IMR-90 (cell line): ENCODE results near the gene LYSMD3. TPM values are rescaled to one million over a fixed set of nuclear protein-coding genes. Genes with fewer than 3 reads are reported as not detected.

ENCODE experiments used
- ATAC-seq: fragments of 200-7000 bp; cut with Tn5 transposase; 2 replicates; pipeline ENCODE4 v1.9.1; 2020; ENCODE audit warnings: low read depth, mild to moderate bottlenecking, moderate library complexity
- BruUV-seq: library from RNA; stranded (reverse); fragments of 400-500 nt; replicated peaks from 2 replicates; lab custom pipeline; 2021; lab: Mats Ljungman, UMichigan
- CTCF ChIA-PET: fragments of 300-600 bp; formaldehyde crosslinking; extraction: SDS; loops from one replicate; lab custom pipeline; 2021; ENCODE audit warnings: antibody characterized with exemption; lab: Yijun Ruan, JAX
- POLR2A ChIA-PET: fragments of 300-600 bp; sonication (Branson Sonifier 250); formaldehyde crosslinking; loops from one replicate; lab custom pipeline; 2022; ENCODE audit warnings: antibody characterized with exemption; ENCODE audit not compliant: unreplicated experiment; lab: Charles Lee
- DNase-seq: peaks from one replicate; pipeline ENCODE4 v3.0.0; 2013
- H2AFZ ChIP-seq: replicated peaks from 2 replicates; pipeline ENCODE3; 2013; ENCODE audit warnings: low read length, mild to moderate bottlenecking; ENCODE audit not compliant: poor library complexity
- H2AK5ac ChIP-seq: 2 replicates; pipeline ENCODE4 v1.6.1; 2013; ENCODE audit warnings: low read depth, low read length, inconsistent platforms
- H2AK9ac ChIP-seq: replicated peaks from 2 replicates; pipeline ENCODE3; 2013; ENCODE audit warnings: mild to moderate bottlenecking, low read depth, low read length, moderate library complexity; ENCODE audit not compliant: poor library complexity
- H2BK120ac ChIP-seq: 2 replicates; pipeline ENCODE4 v1.6.1; 2013; ENCODE audit warnings: low read depth, low read length, inconsistent platforms
- H2BK15ac ChIP-seq: 3 replicates; pipeline ENCODE4 v1.6.1; 2013; ENCODE audit warnings: low read depth, low read length, inconsistent platforms
- H2BK20ac ChIP-seq: 2 replicates; pipeline ENCODE4 v1.6.1; 2013; ENCODE audit warnings: low read depth, mild to moderate bottlenecking, inconsistent platforms, low read length, moderate library complexity
- H2BK5ac ChIP-seq: 2 replicates; pipeline ENCODE4 v1.6.1; 2013; ENCODE audit warnings: mild to moderate bottlenecking, low read depth, low read length, inconsistent platforms; ENCODE audit not compliant: poor library complexity, severe bottlenecking
- H3K14ac ChIP-seq: replicated peaks from 2 replicates; pipeline ENCODE4 v1.6.1; 2013; ENCODE audit warnings: low read depth, low read length, inconsistent platforms
- H3K18ac ChIP-seq: 2 replicates; pipeline ENCODE4 v1.6.1; 2013; ENCODE audit warnings: low read depth, low read length, control low read depth
- H3K23ac ChIP-seq: 2 replicates; pipeline ENCODE4 v1.6.1; 2013; ENCODE audit warnings: low read depth, low read length, inconsistent platforms
- H3K27ac ChIP-seq: 2 replicates; pipeline ENCODE4 v1.5.1; 2013; ENCODE audit warnings: mild to moderate bottlenecking, control low read depth, low read length; ENCODE audit not compliant: insufficient read depth
- H3K27me3 ChIP-seq: 2 replicates; pipeline ENCODE4 v1.6.1; 2013; ENCODE audit warnings: low read length; ENCODE audit not compliant: control insufficient read depth, insufficient read depth
- H3K36me3 ChIP-seq: 2 replicates; pipeline ENCODE4 v1.6.1; 2013; ENCODE audit warnings: low read length, mixed read lengths; ENCODE audit not compliant: control insufficient read depth, insufficient read depth
- H3K4ac ChIP-seq: 2 replicates; pipeline ENCODE4 v1.6.1; 2013; ENCODE audit warnings: low read depth, low read length, inconsistent platforms
- H3K4me1 ChIP-seq: 2 replicates; pipeline ENCODE4 v1.6.1; 2013; ENCODE audit warnings: low read length, mixed read lengths; ENCODE audit not compliant: control insufficient read depth, insufficient read depth
- H3K4me2 ChIP-seq: 2 replicates; pipeline ENCODE4 v1.6.1; 2013; ENCODE audit warnings: low read depth, mild to moderate bottlenecking, control low read depth, low read length, moderate library complexity
- H3K4me3 ChIP-seq: 2 replicates; pipeline ENCODE4 v1.5.1; 2013; ENCODE audit warnings: low read depth, mild to moderate bottlenecking, control low read depth, low read length, moderate library complexity; ENCODE audit not compliant: insufficient read depth
- H3K56ac ChIP-seq: 2 replicates; pipeline ENCODE4 v1.6.1; 2013; ENCODE audit warnings: low read length, inconsistent platforms; ENCODE audit not compliant: insufficient read depth; ENCODE audit errors: extremely low read depth
- H3K79me1 ChIP-seq, 2 experiments: 2 replicates each; pipeline ENCODE4 v1.6.1; 2013; ENCODE audit warnings: low read length in 2 of 2, inconsistent platforms in 1 of 2, low read depth in 1 of 2
- H3K9ac ChIP-seq: 2 replicates; pipeline ENCODE4 v1.6.1; 2013; ENCODE audit warnings: low read depth, low read length, control low read depth
- H3K9me1 ChIP-seq: 2 replicates; pipeline ENCODE4 v1.6.1; 2013; ENCODE audit warnings: low read length, inconsistent platforms; ENCODE audit not compliant: insufficient read depth
- H3K9me3 ChIP-seq: 2 replicates; pipeline ENCODE4 v1.6.1; 2013; ENCODE audit warnings: low read length; ENCODE audit not compliant: control insufficient read depth, insufficient read depth
- H4K20me1 ChIP-seq: 2 replicates; pipeline ENCODE4 v1.6.1; 2013; ENCODE audit warnings: low read length, inconsistent platforms; ENCODE audit not compliant: insufficient read depth
- H4K5ac ChIP-seq: 2 replicates; pipeline ENCODE4 v1.6.1; 2013; ENCODE audit warnings: mild to moderate bottlenecking, low read depth, low read length, control low read depth
- H4K8ac ChIP-seq, 2 experiments: 2 replicates each; pipeline ENCODE4 v1.6.1; 2013; ENCODE audit warnings: low read depth in 2 of 2, low read length in 2 of 2, control low read depth in 1 of 2, inconsistent platforms in 1 of 2
- H4K91ac ChIP-seq: 2 replicates; pipeline ENCODE4 v1.6.1; 2013; ENCODE audit warnings: low read depth, low read length, inconsistent platforms; ENCODE audit not compliant: insufficient read depth
- BHLHE40 ChIP-seq: fragments of 150-350 bp; IDR thresholded peaks from 2 replicates; pipeline ENCODE4 v1.6.1; 2016; ENCODE audit warnings: mild to moderate bottlenecking, low read depth, low read length
- CEBPB ChIP-seq: IDR thresholded peaks from 2 replicates; pipeline ENCODE4 v1.6.1; 2012; ENCODE audit warnings: low read depth, low read length, improper control_type of control experiment
- CHD1 ChIP-seq: IDR thresholded peaks from 2 replicates; pipeline ENCODE4 v1.6.1; 2012; ENCODE audit warnings: low read depth, low read length, improper control_type of control experiment
- CTCF ChIP-seq: conservative IDR thresholded peaks from 2 replicates; pipeline ENCODE4 v1.5.1; 2012; ENCODE audit warnings: mild to moderate bottlenecking, low read depth, low read length, improper control_type of control experiment
- ELK1 ChIP-seq: fragments of 150-350 bp; IDR thresholded peaks from 2 replicates; pipeline ENCODE4 v1.6.1; 2016; ENCODE audit warnings: low read depth, mild to moderate bottlenecking, low read length, moderate library complexity, borderline replicate concordance
- FOS ChIP-seq: fragments of 150-350 bp; IDR thresholded peaks from 2 replicates; pipeline ENCODE4 v1.6.1; 2016; ENCODE audit warnings: low read depth, low read length
- MAFK ChIP-seq: IDR thresholded peaks from 2 replicates; pipeline ENCODE4 v1.6.1; 2012; ENCODE audit warnings: low read depth, low read length, improper control_type of control experiment
- MAZ ChIP-seq: IDR thresholded peaks from 2 replicates; pipeline ENCODE4 v1.6.1; 2012; ENCODE audit warnings: low read depth, mild to moderate bottlenecking, low read length, improper control_type of control experiment, moderate library complexity, borderline replicate concordance
- MXI1 ChIP-seq: IDR thresholded peaks from 2 replicates; pipeline ENCODE4 v1.6.1; 2012; ENCODE audit warnings: low read depth, mild to moderate bottlenecking, low read length, moderate library complexity, borderline replicate concordance
- NFE2L2 ChIP-seq: fragments of 150-350 bp; IDR thresholded peaks from 2 replicates; pipeline ENCODE4 v1.6.1; 2016; ENCODE audit warnings: low read depth, mild to moderate bottlenecking, low read length
- POLR2A ChIP-seq: IDR thresholded peaks from 2 replicates; pipeline ENCODE4 v1.6.1; 2012; ENCODE audit warnings: mild to moderate bottlenecking, low read depth, low read length
- RAD21 ChIP-seq: IDR thresholded peaks from 2 replicates; pipeline ENCODE4 v1.6.1; 2012; ENCODE audit warnings: low read length, improper control_type of control experiment
- RCOR1 ChIP-seq: IDR thresholded peaks from 2 replicates; pipeline ENCODE4 v1.6.1; 2012; ENCODE audit warnings: mild to moderate bottlenecking, low read length, improper control_type of control experiment; ENCODE audit not compliant: insufficient replicate concordance
- RFX5 ChIP-seq: IDR thresholded peaks from 2 replicates; pipeline ENCODE4 v1.8.0; 2012; ENCODE audit warnings: low read depth, mild to moderate bottlenecking, low read length, moderate library complexity
- SMC3 ChIP-seq: fragments of 150-350 bp; IDR thresholded peaks from 2 replicates; pipeline ENCODE4 v1.6.1; 2016; ENCODE audit warnings: low read depth, mild to moderate bottlenecking, antibody characterized with exemption, low read length, moderate library complexity
- USF2 ChIP-seq: fragments of 150-350 bp; IDR thresholded peaks from 2 replicates; pipeline ENCODE4 v1.6.1; 2017; ENCODE audit warnings: mild to moderate bottlenecking, antibody characterized with exemption, low read length, low read depth
- WGBS, 2 experiments: methylation state at CpG; one replicate each; pipeline versions ENCODE4 v1.1.5 to v1.1.7; 2013; ENCODE audit warnings: missing lambda C conversion rate in 2 of 2; ENCODE audit not compliant: insufficient read length in 1 of 2; ENCODE audit errors: extremely low coverage in 2 of 2; 5-methylcytosine and 5-hydroxymethylcytosine counted together
- dilution Hi-C: fragments of 300-500 bp; cut with HindIII; formaldehyde crosslinking; loops from one replicate; pipeline ENCODE4 v1.14.3; 2018; ENCODE audit warnings: low sequenced_read_pairs; ENCODE audit not compliant: unreplicated experiment
- in situ Hi-C: fragments of 300-500 bp; cut with MboI; formaldehyde crosslinking; loops from 3 replicates; pipeline ENCODE4 v1.14.3; 2019; ENCODE audit warnings: low sequenced_read_pairs, inconsistent platforms, mixed read lengths
- intact Hi-C: fragments of 100-400 bp; cut with micrococcal nuclease; formaldehyde crosslinking; loops from 2 replicates; pipeline ENCODE4 v1.10.0; 2022
- polyA plus RNA-seq, 3 experiments: library from polyadenylated mRNA; depleted of rRNA; stranded (reverse); fragments of >200 nt; gene quantifications; 2 replicates each; pipeline ENCODE4 v1.2.3, GENCODE V29; 2012; ENCODE audit warnings: low replicate concordance in 1 of 3
- total RNA-seq: library from RNA; depleted of rRNA; stranded (reverse); fragments of >200 nt; gene quantifications from 2 replicates; pipeline ENCODE4 v1.2.3, GENCODE V29; 2012

LYSMD3 gene
- total and polyA plus RNA-seq, 2 of the 4 experiments (the other 2 are of a cell fraction) = 10.2 to 21.1 TPM

GRCh38 chr5:90575712-90576111 lies 46.3 kb upstream of the LYSMD3 start:
- H2AFZ ChIP-seq = no peak overlapping the region
- H3K9ac ChIP-seq = no peak overlapping the region
- no peak overlapping the region for H2AK9ac ChIP-seq
- dilution Hi-C loops (no loop called here), in situ Hi-C loops (no loop called here), intact Hi-C loops (no loop called here)
- no peak overlapping the region for H3K4ac ChIP-seq
- no peak overlapping the region for H4K91ac ChIP-seq
- no peaks in the 10 kb centered on the region for H3K36me3 ChIP-seq
- no peaks in the 10 kb centered on the region for H3K4me1 ChIP-seq
- H2BK5ac ChIP-seq = no peak overlapping the region
- H3K27ac ChIP-seq = no peak overlapping the region
- H2BK120ac ChIP-seq = no peak overlapping the region
- BruUV-seq = no TSS peak
- no peak overlapping the region for H3K18ac ChIP-seq
- H3K23ac ChIP-seq = no peak overlapping the region
- no peaks in the 10 kb centered on the region for H3K27me3 ChIP-seq
- H4K20me1 ChIP-seq = no peaks in the 10 kb centered on the region
- TF ChIP-seq USF2 (no peak), CTCF (no peak), NFE2L2 (no peak), MAFK (no peak), ELK1 (no peak), FOS (no peak), RFX5 (no peak), SMC3 (no peak), RAD21 (no peak), MXI1 (no peak), POLR2A (no peak), BHLHE40 (no peak), RCOR1 (no peak), CHD1 (no peak), CEBPB (no peak), MAZ (no peak)
- ATAC-seq = no peak
- no peak for DNase-seq
- H4K5ac ChIP-seq = no peak overlapping the region
- H2AK5ac ChIP-seq = no peak overlapping the region
- ChIA-PET CTCF (no interaction called here), POLR2A (no interaction called here)
- no peak overlapping the region for H3K56ac ChIP-seq
- H3K4me3 ChIP-seq = no peak overlapping the region
- H3K9me3 ChIP-seq = no peaks in the 10 kb centered on the region
- no peak overlapping the region for H2BK20ac ChIP-seq
- H3K9me1 ChIP-seq = no peaks in the 10 kb centered on the region
- no peak overlapping the region for H2BK15ac ChIP-seq
- H3K14ac ChIP-seq = no peak overlapping the region
- H4K8ac ChIP-seq = no peak overlapping the region
- H3K4me2 ChIP-seq = no peak overlapping the region
- H3K79me1 ChIP-seq = no peaks in the 10 kb centered on the region
- WGBS, 2 experiments = no CpG with 5 or more reads among the region's 5 CpGs
